ENCODE results near the gene CEACAM21.

CEACAM21 gene

DNA sequence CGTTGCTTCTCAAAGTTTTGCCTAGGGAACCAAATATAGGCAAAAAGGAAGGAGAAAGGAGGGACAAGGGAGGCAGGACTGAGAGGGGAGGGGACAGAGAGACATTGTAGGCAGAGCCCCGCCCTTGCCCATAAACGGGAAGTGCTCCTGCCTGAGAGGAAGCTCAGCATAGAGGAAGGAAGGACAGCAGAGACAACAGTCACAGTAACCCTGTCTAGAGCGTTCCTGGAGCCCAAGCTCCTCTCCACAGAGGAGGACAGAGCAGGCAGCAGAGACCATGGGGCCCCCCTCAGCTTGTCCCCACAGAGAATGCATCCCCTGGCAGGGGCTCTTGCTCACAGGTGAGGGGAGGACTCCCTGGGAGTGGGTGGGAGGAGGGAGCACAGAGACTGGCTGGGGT, at the start of gene CEACAM21:
CEACAM21 (plus strand) TSS at position 169 of the 400 bp plus-strand sequence; CDS start at position 278, 109 bp downstream.
- DNase-seq (ENCODE audit: low read depth in 3 of 3, low spot score in 1 of 3), result no peak

DNA sequence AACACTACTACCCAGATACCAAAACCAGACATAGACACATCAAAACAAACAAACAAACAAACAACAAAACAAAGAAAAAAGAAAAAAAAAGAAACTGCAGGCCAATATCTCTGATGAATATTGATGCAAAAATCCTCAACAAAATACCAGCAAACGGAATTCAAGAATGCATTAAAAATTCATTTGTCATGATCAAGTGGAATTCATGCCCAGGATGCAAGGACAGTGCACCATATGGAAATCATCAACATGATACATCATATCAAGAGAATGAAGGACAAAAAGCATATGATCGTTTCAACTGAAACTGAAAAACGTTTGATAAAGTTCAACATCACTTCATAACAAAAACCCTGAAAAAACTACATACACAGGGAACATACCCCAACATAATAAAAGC, 48.9 kb upstream of the CEACAM21 start:
- DNase-seq (ENCODE audit: low read depth in 3 of 3, low spot score in 1 of 3), result no peak

DNA sequence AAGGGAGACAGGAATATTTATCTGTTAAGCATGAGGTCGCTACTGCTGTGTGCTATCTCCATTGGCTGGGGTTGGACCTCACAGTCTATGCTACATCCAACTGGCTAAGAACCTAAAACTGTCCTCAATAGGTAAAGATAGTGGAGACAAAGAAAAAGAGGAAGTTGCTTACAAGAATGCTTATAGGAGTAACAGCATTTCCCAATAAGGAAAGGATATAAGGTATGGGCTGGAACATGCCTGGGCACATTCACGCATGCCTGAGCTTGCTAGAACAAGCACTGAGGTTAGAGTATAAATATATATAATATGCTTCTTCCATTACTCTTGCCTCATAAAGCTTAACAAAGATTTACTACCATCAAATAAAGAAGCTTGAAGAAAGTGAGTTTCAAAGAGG, 47.9 kb upstream of the CEACAM21 start:
- DNase-seq (ENCODE audit: low read depth in 3 of 3, low spot score in 1 of 3), result no peak

DNA sequence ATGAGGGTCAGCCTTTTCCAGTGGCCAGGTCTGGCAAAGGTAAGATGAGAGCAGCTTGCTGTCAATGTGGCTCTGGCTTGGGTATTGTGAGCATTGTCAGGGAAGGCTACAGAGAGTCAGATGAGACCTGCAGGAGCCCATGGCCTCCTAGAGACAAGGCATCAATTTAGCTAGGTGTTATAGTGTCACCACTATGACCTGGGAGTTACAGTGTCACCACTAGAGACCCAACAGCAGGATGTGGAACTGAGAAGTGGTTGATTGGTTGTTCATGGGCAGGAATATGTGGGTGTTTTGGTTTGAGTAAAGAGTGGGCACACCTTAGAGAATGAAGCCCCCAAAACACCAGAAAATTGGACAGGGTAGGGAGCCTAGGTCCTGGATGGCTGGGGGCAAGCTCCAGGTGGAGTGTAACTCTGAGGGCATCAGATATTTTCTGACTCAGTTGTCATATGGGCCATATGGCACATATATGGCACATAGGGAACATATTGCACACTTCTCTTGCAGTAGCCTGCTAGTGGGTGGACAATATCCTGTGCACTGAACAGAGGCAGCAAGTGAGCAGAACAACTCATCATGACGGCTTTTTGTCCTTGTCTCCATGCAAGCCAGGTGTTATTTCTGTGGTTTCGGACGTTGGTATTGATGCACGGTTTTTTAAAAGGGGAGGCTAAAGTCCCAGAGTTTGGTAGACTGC, 46.3 kb upstream of the CEACAM21 start:
- DNase-seq (ENCODE audit: low read depth in 3 of 3, low spot score in 1 of 3), result no peak

DNA sequence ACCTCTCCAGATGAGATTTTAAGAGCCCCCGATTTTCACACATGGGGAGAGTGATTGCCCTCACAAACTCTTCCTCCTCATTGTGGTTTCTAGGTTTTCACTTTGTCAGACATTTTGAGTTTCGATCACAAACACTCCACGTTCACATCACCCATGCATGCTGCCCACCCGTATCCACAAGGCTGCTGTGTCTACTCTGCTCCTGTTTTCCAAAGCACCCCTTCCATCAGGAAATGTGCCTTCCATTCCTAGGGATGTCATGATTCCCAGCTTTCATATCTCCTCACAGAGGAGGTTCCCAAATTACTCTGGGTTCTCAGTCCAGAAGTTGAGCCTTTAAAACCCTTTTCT, 45.8 kb upstream of the CEACAM21 start:
- DNase-seq (ENCODE audit: low read depth in 3 of 3, low spot score in 1 of 3), result no peak

DNA sequence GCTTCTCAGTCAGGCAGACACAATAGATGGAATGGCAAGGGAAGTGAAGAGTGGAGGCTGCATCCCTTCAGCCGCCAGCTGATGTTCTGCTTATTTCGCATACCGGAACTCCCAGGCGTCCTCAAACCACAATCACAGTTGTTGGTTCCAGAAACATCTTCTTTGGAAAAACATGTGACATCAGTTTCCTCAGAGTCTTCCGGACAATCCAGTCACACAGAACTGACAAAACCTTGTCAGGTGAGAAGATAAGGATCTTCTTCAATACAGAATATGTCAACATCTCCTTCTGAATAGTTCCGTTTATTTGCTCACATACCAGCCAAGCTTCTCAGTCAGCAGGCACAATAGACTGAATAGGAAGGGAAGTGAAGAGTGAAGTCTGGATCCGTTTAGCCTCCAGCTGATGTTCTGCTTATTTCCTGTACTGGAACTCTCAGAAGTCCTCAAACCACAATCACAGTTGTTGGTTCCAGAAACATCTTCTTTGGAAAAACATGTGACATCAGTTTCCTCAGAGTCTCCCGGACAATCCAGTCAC, 45.1 kb upstream of the CEACAM21 start:
- DNase-seq (ENCODE audit: low read depth in 3 of 3, low spot score in 1 of 3), result no peak

DNA sequence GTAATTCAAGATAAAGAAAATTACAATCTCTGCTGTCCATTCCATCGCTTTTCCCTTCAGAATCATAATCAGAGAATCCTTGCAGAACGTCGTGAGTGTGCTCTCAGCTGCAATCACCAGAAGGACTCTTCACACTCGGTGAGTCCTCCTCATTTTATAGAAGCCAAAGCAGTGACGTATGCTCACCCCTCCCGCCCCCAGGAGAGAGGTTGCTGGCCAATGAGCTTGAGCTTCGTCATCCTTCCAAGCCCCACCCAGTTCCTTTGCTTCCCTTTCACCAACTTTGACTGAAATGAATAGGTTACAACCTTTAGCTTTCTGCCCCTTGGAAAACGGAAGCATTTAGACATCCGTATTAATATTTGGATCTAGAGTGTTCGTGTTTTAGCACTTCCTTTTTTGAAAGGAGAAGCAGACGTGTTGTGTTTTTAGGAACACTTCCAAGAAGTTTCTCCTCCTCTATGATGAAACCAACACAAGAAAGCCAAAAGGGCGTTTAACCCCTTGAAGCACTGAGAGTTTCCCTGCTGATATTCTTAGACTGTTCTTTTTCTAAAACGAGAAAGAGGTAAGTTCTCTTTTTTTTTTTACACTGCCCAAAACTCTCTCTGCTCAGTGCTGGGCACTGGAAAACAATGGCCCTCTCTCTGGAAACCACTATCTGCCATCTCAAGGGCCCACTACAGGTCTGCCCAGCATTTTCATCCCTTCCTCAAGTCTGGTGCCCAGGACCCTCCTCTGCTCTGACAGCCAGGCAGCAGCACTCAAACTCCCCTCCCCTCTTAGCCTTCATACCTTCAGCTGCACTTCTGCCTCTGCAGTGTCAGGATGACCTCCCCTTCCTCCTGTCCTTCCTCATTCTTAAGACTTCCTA, 44.3 kb upstream of the CEACAM21 start:
- DNase-seq (ENCODE audit: low read depth in 3 of 3, low spot score in 1 of 3), result peak; percentile 51 to 67 (median 54)

DNA sequence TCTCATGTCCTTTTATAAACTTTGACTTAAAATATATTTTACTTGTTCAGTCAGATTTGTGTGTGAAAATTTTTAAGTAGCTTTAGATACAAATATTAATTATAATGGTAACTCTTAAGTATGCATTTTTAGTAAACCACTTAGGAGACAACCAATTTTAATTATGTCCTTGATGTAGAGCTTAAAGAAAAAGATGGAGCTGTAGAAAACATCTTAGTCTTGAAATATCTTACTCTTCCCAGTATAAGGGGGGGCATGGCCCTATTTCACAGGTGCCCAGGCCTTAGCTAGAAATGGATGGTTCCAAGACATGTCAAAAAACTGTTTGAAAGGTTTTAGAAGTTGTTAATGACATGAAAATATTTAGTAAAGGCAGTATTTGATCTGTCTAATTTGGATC, 43.4 kb upstream of the CEACAM21 start:
- DNase-seq (ENCODE audit: low read depth in 3 of 3, low spot score in 1 of 3), result no peak

DNA sequence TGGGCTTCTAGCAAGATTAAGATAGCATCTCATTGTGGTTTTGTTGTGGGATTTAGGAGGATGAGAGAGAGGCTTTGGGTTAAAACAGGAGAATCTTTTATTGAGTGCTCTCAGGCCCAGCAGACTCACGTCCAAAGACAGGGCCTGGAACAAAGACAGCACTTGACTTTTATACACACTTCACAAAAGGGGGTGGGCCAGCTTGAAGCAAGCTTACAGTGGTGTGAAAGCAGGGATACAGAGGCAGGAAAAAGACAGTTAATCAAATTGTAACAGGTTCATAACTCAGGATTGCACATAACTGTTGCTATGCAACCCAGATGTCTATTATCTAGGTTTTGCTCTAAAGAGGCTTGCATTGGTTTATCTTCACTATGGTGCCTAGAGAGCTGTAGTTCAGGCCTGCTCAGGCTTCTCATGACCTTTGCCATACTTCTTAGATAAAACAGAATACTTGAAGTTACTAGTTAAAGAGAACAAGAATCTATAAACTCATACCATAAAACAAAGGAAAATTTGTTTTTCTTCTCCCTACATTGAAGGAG, 42.2 kb upstream of the CEACAM21 start:
- no peak for DNase-seq (ENCODE audit: low read depth in 3 of 3, low spot score in 1 of 3)

DNA sequence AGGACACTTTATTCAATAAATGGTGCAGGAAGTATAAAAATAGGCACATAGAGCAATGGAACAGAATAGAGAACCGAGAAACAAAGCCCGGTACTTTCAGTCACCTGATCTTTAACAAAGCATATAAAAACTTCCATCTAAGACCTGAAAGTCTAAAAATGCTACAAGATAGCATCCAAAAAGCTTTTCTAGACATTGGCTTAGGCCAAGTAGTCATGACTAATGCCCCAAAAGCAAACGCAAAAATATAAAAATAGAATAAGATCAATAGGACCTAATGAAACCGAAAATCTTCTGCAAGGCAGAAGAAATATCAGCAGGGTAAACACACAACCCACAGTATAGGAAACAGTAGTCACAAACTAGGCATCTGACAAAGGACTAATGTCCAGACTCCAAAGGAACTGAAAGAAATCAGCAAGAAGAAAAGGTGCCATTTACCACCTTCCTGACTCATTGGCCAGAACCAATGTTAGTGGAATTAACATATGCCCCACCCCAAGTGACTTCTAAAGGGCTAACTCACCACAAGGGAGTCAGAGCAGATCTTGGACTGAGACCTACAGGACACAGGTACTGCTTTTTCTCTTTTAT, 40.8 kb upstream of the CEACAM21 start:
- no peak for DNase-seq (ENCODE audit: low read depth in 3 of 3, low spot score in 1 of 3)

DNA sequence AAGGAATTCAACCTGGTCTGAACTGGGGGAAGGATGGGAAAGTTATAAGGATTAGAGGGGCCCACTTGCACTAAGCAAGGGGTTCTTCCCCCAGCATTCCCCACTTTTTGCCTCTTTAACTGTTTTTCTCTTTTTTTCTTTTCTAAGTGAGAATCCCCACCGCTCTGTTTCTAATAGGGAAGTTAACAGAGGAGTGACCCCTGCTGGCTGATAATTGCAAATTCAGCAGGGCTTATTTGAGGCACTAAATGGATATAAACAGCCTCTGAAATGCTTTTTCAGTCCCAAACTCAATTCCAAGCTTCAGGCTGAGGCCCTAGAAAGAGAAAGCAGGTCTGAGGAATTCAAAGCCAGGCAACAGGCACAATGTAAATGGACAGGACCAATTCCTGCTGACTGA, 38.2 kb upstream of the CEACAM21 start:
- no peak for DNase-seq (ENCODE audit: low read depth in 3 of 3, low spot score in 1 of 3)

DNA sequence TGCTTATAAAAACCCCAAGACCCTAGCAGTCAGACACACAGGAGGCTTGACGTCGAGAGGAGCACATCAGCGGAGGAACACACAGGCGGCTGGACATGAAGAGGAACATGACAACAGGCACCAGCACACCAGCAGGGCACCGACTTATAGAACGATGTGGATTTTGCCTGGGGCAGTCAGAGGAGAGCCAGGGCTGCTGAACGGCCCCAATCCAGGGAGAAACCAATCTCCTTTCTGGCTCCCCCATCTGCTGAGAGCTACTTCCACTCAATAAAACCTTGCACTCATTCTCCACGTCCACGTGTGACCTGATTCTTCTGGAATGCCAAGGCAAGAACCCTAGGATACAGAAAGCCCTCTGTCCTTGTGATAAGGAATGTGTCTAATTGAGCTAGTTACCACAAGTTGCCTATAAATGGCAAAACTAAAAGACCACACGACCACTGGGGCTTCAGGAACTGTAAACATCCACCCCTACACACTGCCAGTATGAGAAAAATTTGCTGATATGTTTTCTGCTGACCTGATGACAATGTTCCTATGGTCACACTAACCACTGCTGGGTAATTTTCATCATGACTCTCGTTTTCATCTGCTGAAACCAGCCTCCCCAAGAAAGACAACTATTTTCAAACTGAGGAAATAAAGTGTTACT, 35.8 kb upstream of the CEACAM21 start:
- no peak for DNase-seq (ENCODE audit: low read depth in 3 of 3, low spot score in 1 of 3)

DNA sequence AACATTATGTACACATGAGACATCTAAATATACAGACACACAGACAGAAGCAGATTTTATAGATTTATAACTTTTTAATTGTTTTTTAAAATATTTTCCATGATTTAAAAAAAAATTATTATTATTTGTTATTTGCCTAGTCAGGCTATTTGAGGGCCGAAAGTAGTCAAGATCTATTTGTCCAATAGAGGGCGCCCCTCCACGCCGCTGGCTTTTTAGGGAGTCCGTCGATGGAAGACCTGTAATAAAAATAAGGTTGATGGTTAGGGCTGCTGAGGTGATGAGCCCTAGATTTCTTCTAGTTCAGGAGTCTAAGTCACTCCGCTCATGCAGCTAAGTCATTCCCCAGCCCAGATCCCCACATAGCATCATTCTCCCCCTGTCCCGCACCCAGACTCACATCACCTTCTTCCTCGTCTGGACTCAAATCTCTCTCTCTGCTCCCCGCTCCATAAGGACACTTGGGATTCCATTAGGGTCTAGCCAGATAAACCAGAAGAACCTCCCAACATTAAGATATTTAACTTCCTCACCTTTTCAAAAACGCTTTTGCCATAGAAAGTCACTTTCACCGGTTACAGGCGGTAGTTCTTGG, 33.9 kb upstream of the CEACAM21 start:
- peak; percentile 50 to 65 (median 62) for DNase-seq (ENCODE audit: low read depth in 3 of 3, low spot score in 1 of 3)

DNA sequence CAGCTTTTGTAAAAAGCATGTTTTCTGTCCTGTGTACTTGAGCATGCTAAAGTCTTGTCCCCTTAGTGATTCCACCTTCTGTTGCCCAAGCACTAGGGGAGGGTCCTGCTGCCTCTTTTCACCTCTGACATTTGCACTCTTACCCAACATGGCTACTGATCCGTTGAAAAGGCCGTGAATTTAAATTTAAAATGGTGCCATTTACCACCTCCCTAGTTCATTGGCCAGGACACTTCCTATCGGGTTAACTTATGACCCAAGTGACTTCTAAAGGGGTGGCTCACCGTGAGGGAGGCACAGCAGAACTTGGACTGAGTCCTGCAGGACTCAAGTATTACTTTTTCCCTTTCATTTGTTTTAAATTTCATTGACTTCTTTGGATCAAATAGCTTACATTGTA, 33.3 kb upstream of the CEACAM21 start:
- DNase-seq (ENCODE audit: low read depth in 3 of 3, low spot score in 1 of 3), result no peak

DNA sequence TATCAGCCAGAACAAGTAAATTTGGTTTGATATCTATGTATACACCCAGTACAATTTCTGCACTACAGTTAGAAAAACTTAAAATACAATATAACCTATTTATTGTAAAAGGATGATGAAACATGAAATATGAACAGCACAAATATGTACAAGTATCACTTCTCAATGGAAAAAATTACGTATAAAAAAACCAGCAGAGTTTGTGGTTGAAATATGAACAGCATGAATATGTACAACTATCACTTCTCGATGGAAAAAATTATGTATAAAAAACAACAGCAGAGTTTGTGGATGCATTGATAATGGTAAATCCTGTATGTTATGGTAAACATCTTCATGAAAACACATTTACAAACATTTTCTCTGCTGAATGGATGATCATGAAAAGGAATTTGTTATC, 32.4 kb upstream of the CEACAM21 start:
- DNase-seq (ENCODE audit: low read depth in 3 of 3, low spot score in 1 of 3), result no peak

DNA sequence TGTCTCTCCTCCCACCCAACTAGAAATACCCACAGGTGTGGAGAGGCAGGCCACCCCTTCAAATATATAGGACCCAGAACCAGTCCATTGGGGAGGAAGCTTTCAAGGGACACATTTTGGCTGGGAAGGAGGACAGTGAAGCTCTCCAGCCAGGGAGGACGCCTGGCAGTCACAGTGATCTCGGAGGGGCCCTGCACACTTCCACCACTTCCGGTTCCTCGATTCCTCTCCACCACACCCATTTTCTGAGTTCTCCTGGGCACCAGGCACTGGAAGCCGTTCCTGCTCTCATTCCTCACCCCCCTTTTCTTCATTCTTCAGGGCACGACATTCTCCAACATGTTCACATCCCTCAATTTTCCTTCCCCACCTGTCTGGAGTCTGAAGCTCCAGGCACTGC, 30.4 kb upstream of the CEACAM21 start:
- DNase-seq (ENCODE audit: low read depth in 3 of 3, low spot score in 1 of 3), result no peak

DNA sequence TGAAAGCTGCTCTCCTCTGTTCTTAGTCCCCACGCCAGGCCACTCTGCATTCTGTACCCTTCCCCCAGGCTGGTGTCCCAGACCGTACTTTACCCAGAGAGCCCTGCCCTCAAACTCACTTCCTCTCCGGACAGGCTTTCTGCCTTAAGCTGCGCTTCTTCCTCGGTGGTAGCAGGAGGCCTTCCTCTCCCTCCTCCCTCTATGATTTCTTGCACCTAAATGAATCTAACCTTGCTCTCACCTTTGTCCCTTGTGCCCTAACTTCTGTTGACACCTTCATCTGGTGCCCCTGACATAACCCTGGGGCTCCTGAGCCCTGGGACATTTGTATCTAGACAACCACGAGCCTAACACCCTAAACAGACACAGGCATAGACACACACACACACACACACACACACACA, 29.6 kb upstream of the CEACAM21 start:
- no peak for DNase-seq (ENCODE audit: low read depth in 3 of 3, low spot score in 1 of 3)

DNA sequence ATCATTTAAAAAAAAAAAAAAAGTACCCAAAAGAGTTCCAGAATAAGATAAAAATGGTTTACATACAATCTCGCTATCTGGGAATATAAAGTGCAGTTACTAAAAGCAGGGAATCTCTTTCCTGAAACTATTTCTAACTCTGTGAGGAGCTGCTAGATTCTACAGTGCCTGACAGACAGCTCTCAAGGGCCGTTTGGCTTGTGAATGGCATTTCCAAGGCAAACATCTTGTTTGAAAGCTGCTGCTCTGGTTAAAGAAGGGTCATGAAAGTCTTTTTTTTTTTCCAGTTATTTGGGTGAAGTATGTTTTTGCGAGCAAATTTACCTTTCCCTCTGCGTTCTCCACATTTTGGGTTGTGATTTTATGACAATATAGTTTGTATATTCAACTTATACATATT, 29.0 kb upstream of the CEACAM21 start:
- DNase-seq (ENCODE audit: low read depth in 3 of 3, low spot score in 1 of 3), result no peak

DNA sequence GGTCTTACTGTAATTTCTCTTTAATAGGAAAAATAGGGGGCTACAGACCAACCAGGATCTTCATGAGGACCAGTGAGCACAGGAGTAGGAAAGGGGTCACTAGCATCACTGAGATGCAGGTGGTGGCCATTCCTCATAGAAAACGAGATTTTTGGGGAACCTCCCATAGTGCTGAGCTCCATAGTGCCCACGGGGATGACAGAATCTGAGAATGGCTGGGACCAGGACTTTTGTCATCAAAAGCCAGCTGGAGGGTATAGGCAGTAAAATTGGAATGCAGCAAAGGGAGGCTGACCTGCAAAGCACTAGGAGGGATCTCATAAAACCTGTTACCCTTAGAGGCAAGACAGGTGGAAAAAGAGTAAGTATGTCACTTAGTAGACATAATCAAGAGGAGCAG, 28.4 kb upstream of the CEACAM21 start:
- no peak for DNase-seq (ENCODE audit: low read depth in 3 of 3, low spot score in 1 of 3)

DNA sequence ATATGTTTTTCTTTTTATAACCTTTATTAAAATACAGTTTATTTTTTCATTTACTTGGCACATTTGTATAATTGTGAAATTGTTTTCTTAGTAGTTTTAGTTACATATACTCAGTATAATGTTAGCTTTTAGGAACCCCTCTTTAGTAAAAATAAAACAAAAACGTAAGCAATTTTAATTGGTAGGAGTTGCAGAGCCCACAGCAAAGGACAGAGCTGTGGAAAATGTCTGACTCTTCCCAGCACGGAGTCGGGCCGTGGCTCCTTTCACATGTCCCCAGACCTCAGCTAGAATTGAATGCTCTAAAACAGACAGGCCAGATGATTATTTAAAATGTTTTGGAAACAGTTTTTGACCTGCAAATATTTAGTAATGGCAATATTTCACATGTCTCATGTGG, 27.9 kb upstream of the CEACAM21 start:
- DNase-seq (ENCODE audit: low read depth in 3 of 3, low spot score in 1 of 3), result no peak
